ENCODE results near the gene HOXB9.

DNA sequence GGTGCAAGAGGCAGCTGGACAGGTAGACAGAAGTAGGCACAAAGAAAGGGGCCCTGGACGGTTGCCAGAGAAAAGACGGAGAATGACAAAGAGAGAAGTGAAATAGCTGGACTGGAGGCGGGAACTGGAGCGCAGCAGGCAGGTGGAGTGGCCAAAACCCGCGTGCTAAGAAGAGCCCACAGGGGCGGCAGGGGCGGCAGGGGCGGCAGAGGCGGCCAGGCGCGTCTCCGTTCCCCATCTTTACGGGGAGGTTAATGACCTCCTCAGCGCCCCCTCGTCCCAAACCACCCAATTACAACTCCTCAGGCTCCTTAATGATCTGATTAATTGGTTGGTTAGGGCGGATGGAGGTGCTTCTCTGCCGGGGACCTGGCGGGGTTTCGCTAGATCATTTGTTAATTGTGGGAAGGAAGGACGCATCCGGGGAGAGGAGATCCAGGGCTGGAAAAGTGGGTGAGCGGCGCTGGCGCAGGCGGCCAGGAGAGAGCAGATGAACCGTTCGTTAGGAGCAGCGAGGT lies 15.4 kb upstream of the HOXB9 start:
- TF ChIP-seq, protein P1, sequence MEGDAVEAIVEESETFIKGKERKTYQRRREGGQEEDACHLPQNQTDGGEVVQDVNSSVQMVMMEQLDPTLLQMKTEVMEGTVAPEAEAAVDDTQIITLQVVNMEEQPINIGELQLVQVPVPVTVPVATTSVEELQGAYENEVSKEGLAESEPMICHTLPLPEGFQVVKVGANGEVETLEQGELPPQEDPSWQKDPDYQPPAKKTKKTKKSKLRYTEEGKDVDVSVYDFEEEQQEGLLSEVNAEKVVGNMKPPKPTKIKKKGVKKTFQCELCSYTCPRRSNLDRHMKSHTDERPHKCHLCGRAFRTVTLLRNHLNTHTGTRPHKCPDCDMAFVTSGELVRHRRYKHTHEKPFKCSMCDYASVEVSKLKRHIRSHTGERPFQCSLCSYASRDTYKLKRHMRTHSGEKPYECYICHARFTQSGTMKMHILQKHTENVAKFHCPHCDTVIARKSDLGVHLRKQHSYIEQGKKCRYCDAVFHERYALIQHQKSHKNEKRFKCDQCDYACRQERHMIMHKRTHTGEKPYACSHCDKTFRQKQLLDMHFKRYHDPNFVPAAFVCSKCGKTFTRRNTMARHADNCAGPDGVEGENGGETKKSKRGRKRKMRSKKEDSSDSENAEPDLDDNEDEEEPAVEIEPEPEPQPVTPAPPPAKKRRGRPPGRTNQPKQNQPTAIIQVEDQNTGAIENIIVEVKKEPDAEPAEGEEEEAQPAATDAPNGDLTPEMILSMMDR (IDR thresholded peaks at IDR 0.05), result no peak
- TF ChIP-seq POLR2A (IDR thresholded peaks at IDR 0.05), result no peak
